HG02763 (cell line): Measurements from ENCODE around the gene MAX.

Source experiments
- ATAC-seq: cut with Tn5 transposase; IDR thresholded peaks from one replicate; pipeline ENCODE4 v1.9.1; 2021; ENCODE audit warnings: mild to moderate bottlenecking, moderate library complexity; ENCODE audit not compliant: unreplicated experiment

Gene MAX, protein sequence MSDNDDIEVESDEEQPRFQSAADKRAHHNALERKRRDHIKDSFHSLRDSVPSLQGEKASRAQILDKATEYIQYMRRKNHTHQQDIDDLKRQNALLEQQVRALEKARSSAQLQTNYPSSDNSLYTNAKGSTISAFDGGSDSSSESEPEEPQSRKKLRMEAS

DNA sequence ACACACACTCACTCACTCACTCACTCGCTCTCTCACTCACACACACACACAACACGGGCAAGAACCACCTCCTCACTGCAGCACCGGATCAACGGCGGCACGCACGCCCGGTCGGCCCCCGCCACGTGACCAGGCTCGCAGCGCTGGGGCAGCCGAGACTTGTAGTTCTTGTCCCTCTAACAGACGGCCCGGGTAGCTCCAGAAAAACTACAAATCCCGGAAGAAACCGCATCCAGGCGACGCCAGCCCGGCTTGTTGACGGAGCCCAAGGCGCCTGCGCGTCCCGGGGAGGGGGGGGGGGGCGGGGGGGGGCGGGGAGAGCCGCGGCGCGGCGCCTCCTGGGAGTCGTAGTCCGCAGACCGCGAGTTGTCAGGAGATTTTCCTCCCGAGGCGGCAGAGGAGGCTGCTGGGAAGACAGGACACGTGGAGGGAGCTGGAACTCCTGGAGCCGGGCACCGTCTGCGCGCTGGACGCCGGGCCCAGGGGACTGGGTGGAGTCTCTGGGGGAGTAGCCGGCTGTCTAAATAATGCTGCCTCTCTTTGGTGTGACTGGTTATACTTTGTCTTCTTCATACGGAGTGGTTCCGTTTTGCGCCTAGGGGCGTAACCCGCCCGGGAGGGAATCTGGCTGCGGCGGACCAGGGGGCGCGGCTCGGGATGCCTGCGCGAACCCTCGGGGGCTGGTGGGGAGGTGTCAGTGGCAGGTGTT, at the start of gene MAX:
Gene MAX (minus strand): TSS at position 77 of the 709 bp plus-strand sequence. CDS start 178 bp downstream, outside the sequence.
- ATAC-seq = peak; percentile 85

DNA sequence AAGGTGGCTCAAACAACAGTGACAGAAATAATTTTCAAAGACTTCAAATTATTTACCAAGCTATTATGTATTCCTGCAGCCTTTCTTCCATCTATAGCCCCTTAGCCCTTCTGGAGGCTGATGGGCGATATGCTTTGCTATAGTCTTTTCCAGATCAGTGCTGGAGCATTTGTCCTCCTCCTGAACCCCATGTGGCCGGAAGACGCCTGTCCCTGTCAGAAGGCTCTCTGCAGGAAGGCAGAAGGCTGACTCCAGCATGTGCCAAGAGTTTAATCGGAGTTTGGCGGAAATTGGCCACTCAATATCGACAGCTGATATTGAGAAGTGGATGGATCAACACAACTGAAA, 49.3 kb upstream of the MAX start:
- ATAC-seq = no peak

DNA sequence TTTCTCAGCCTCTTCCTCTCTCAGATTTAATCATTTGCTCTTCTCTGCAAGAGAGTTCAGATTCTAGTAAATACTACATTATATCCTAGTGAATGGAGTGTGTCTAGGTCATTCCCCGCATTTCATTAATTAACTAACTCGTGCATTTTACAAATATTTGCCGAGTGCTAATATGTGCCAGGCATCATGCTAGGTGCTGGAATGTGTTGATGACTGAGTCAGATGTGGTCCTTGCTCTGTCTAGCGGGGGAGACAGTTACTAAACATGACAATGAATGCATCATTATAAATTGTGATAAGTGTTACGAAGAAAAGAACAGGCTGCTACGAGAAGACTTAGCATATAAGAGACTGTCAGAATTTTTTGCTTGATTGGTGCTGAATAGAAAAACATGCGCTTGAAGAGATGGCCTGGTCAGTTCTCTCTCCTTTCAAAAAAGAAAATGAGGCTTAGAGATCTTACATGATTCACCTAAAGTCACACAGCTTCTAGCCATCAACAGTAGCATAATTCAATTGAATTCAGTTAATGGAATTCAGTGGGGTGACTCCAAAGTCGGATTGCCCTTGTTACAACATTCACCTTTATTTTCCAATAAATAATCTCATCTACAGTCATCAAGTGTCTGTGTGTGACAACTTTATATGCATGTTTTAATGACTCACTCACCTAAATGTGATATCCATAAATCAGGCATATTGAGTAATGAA, 48.7 kb upstream of the MAX start:
- ATAC-seq = no peak

DNA sequence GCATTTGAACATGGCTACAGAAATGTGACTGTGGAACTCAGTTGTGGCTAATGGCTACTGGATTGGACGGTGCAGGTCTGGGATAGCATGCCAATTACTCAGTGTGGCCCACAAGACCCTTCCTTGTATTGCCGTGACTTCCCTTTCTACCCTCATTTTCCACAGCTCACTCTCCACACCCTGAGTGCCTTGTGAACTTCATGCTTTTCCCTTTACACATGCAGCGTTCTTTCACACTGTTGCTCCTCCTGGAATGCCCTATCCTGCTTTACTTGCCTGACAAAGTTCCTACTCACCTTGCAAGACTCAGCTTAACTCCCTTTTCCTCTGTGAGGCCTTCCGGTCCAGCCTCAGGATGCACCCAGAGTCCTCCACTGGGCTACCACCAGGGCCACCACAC, 46.8 kb upstream of the MAX start:
- no peak for ATAC-seq

DNA sequence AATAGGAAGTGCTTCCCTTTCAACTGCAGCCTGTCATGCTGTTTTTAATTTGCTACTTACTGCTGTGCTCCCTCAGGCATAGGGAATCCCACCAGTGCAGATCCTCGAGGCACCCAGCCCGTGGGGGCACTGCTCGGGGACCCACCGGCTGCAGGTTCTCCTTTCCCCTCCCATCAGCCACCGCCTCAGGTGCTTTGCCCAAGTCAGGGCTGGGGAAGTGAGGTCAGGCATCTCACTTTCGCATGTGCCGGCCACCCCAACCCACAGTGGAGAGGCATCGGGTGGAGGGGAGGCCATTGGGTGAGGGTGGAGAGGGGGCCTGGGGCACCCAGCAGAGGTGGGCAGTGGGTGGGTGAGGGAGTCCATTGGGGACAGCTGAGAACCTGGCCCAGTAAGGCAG, 41.9 kb upstream of the MAX start:
- no peak for ATAC-seq

DNA sequence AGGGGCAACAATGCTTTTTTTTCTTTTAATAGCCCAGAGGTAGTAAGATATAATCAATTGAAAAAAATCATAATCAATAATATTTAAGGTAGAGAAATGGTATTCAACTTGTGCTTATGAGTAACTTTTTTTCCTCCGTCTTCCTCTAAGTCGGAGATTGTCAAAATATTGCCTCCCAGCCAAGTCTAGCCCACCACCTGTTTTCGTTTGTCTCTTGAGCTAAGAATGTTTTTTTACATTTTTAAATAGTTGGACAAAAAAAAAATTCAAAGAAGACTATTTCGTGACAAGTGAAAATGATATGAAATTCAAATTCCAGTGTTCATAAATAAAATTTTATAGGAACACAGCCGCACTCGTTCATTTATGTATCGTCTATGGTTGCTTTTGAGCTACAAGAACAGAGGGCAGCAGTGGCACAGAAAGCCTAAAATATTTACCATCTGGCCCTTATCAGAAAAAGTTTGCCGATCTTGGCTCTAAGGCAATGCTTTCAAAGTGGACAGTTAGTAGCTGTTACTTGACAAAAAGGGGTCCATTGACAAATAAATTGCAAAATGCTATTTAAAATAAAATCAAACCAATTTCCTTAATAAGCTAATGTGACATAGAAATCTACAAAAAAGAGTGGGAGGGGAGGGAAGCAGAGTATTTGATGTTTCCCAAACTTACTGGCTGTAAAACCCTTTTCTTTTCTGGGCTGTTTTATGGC, 40.8 kb upstream of the MAX start:
- no peak for ATAC-seq

DNA sequence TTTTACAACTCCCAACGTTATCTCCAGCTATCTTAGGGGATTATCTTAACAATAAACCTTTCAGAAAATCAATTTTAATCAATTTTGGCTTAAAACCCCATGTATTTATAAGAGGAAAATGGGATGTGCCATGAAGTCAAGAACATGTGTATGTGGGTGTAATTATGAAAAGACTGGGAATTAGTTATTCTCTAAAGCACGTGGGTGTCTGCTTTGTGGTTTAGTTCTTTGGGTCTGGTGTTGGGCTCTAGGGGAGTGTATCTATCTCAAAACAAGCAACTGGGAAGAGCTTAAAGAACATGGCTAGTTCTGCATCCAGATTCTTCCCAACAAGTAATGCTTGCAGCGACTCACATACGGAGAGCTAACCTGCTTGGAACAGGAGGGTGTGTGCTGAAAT, 40.1 kb upstream of the MAX start:
- ATAC-seq = no peak

DNA sequence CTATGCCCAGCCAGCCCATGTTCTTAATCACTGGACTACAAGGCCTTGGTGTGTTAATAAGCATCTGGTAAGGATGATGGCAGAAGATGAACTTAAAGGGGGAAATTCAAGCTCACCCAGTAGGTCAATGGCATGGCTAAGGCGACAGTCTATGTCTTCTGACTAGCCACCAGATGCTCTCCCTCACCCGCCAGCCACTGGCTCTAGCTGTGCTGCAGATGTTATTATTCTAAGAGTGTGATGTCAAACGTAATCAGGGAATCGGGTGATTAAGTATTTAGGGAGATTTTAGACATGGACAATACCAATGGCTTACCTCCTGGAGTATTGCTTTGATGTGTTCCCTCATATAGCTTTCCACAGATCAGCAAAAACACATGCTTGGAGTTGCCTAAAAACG, 39.2 kb upstream of the MAX start:
- ATAC-seq = no peak

DNA sequence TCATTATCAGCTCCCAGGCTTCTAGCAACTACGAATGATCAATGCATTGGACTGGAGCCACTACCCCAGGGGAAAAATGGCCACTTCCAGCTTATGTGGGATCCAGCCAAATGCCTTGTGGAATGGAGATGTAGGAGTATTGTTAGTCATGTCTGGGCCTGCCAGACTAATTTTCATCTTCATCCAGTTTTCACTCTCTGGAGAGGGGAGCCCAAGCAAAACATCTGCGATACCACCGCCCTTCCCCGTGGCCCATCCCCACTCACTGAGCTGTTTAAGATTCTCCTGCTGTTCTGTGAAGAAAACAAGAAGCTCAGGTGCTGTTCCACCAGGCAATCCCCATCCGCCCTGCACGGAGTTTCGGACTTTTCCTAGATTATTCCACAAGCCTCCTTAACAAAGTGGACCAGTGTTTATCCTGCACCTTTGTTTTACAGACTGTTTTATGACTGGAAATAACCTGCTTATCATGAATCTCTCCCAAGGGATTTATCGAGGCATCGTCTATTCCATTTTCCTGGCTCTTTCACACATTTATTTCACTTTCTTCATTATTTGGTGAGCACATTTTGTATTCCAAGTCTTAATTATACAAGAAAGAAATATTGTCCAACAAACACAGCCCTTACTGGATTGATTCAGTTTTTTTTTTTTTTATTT, 35.5 kb upstream of the MAX start:
- ATAC-seq = no peak

DNA sequence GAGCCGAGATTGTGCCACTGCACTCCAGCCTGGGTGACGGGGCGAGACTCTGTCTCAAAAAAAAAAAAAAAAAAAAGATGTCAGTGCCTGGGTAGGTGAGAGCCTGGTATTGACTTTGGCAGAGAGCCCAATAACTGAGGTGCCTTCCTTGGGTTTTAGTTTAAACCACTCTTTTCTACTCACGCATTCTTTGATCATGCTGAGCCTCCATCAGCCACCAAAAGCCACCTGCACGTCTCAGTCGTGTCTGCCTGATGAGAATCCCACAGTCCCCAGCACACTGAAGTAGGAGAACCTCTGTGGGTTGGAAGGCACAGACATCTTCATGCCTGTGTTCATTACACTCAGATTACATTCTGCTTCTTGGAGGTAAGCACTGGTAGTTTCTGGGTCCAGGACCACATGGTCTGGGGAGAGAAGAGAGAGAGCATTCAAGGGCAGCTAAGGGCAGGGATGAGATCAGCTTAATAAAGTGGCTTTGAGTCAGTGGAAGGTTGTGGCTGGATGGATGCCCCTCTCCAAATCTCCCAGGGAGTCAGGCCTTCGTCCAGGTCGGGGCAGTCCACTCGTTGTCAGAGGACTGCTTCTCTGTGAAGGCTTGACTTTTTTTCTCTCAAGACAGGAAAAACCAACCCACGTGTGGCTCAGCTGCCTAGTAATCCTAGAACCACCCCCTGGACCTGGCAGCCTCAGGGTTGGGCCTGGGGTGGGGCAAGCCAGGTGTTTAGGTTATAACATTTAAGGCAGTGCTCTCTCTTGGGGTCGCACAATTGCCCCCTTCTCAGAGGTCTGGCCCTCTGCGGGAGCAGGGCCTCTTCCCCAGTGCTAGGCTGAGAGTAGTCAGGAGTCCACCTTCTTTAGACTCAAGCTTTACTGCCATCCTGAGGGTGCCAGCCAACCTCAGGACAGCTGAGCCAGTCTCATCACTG, 32.6 kb upstream of the MAX start:
- ATAC-seq = no peak

DNA sequence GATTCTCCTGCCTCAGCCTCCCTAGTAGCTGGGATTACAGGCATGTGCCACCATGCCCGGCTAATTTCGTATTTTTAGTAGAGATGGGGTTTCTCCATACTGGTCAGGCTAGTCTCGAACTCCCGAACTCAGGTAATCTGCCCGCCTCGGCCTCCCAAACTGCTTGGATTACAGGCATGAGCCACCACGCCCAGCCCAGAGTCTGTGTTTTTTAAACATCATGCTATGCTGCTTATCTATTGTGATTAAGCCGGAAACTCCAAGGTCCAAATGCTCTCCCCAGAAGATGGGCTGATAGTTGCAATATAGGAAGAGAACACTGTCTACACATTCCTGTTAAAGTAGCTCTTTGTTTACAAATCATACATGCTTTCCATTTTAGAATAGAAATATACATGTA, 30.5 kb upstream of the MAX start:
- no peak for ATAC-seq

DNA sequence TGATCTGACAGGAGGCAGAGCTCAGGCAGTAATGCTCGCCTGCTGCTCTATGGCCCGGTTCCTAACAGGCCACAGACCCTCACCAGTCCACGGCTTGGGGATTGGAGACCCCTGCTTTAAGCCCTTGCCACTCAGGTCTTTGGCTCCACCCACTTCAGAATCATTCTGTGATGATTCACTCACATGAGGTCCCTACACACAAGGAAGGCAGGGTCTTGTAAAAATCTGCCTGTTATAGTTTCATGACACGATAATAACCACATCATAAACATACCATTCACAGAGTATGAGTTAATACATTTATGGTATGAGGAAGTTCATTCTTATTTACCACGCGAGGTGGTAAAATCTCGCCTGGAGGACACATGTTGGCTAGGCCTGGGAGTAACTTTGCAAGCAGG, 29.0 kb upstream of the MAX start:
- no peak for ATAC-seq

DNA sequence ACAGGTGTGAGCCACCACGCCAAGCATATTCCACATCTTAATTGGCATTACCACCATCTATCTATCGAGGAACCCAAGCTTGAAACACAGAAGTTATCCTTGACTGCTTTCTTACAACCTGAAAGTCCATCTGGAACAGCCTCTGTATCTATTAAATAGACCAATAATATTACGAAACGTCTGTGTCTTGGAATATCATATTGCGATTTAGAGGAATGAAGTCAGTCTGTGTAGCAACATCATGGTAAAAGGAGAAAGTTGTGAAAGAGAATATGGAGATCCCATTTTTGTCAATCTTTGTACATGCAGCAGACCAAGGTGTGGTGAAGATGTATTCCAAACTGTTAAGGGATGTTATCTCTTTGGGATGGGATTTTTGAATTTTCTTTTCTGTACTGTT, 25.8 kb upstream of the MAX start:
- ATAC-seq = no peak

DNA sequence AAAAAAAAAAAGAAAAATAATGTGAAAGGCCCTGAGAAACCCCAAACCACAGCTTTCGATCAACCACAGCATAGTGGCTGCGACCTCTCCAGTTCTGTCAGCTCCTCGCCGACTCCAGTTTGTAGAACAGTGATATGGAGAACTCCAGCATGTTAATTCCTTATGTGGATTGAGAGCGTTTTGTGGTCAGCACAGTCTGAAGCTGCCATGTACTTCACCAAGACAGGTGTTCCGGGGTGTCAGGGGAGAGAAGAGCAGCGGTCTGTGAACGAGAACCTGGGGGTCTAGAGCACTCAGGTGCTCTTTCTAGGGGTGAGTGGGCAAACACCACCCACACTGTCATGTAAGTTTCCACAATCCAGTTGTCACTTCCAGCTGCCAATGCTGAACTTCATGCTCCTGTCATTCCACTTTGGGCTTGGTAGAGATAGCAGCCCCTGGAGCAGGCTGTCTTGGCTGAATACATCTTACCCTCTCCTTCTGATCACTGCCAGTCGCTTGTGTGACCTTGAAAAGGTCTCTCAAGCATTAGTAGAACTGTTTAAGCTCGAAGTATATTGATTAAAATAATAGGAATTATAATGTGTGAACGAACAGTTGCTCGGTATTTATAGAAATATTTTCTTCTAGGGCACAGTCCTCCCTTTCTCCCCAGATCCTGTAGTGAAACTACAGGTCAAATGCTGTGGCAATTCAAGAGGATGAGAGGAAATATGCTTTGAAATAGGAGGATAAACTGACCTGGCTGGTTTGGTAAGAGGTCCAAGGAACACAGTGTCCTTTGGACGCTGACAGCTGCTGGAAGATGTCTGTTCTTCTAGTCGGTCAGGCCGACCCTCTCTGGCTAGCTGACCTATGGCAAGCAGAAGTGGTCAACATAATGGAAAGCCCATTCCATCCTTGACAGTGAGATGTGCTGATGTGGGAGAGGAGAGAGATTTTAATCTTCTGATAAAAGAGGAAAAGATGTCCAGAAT, 15.7 kb upstream of the MAX start:
- ATAC-seq = no peak

DNA sequence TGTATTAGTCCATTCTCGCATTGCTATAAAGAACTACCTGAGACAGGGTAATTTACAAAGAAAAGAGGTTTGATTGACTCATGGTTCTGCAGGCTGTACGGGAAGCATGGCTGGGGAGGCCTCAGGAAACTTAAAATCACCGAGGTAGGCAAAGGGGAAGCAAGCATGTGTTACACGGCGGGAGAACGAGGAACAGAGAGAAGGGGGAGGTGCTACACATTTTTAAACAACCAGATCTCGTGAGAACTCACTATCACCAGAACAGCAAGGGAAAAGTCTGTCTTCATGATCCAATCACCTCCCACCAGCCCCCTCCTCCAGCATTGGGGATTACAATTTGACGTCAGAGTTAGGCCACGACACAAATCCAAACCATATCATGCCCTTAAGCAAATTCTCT, 13.3 kb upstream of the MAX start:
- no peak for ATAC-seq

DNA sequence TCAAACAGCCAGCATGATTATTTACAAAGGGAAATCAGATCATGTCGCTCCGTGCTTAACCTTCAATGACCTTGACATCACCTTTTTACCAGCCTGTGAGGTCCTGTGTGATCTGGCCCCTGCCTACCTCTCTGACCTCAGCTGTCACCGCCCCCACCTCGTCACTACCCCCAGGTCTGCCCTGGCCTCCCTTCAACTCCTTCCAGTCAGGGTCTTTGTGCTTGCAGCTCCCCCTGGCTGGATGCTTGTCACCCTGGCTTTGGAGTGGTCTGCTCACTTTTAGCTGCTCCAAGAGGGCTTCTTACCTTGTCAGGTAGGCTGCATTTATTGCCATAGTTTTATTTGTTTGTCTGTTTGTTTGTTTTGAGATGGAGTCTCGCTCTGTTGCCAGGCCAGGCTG, 8.2 kb upstream of the MAX start:
- ATAC-seq = no peak

DNA sequence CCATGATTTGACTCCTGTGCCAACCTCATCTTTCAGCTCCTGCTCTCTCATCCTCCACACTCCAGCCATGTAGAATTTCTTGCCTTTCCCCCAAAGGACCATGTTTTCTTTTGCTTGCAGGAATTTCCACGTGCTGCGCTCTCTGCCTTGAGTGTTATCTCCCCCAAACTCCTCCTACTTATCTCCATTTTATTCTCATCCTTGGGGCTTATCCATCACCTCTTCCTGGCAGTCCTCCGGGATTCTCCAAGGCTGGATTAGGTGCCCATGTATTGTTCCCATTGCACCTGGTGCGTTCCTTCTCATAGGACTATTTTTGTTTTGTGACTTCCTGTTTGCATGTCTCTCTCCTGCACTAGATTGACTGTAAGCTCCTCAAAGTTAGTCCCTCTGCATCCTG, 7.0 kb upstream of the MAX start:
- no peak for ATAC-seq

DNA sequence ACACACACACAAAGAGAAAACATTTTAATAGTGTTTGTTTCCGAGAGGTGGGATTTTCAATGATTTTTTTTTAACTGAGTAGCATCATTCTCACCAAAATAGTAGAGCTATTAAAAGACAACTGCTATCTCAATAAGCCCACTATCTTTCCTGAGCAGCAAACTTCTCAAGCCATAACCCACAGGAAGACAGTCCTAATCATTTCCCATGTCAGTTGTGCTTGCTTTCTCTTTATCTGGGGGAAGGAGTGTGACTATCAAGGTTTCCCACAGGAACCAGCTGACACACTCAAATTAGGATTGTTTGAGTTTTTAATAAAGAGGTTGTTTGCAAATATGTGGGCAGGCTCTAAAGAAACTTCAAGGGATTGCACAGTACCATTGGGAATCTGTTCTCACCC, 4.9 kb upstream of the MAX start:
- no peak for ATAC-seq

DNA sequence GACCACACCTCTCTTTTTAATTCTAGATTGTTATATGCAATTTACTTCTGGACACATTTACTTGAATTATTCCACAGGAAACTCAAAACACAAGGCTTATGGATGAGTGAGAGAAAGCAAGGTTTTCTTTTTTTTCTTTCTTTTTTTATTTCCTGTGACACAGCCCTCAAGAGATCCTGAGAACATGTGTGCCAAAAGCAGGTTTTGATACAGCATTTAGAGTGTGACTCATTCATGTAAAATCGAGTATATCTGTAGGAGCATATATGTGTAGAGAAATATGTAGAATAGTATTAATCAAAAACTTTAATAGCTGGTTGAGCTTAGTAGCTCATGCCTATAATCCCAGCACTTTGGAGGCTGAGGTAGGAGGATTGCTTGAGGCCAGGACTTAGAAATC, 4.4 kb upstream of the MAX start:
- ATAC-seq = no peak
